Ishikawa (cell line): ENCODE data around the gene PRKN.

ENCODE experiments used
- CEBPB ChIP-seq: IDR thresholded peaks from 2 replicates; pipeline ENCODE4 v1.6.1; 2012
- CREB1 ChIP-seq: IDR thresholded peaks from 2 replicates; pipeline ENCODE4 v1.6.1; 2012; ENCODE audit warnings: low read depth
- EGR1 ChIP-seq: IDR thresholded peaks from 2 replicates; pipeline ENCODE4 v1.6.1; 2012
- EP300 ChIP-seq: IDR thresholded peaks from 2 replicates; pipeline ENCODE4 v1.6.1; 2012; ENCODE audit warnings: borderline replicate concordance
- FOXM1 ChIP-seq: IDR thresholded peaks from 2 replicates; pipeline ENCODE4 v1.6.1; 2012; ENCODE audit warnings: low read depth, borderline replicate concordance
- MAX ChIP-seq: IDR thresholded peaks from 2 replicates; pipeline ENCODE4 v1.6.1; 2012
- NFIC ChIP-seq: IDR thresholded peaks from 2 replicates; pipeline ENCODE4 v1.6.1; 2012
- RAD21 ChIP-seq: IDR thresholded peaks from 2 replicates; pipeline ENCODE4 v1.6.1; 2012; ENCODE audit warnings: low read depth
- REST ChIP-seq: IDR thresholded peaks from 2 replicates; pipeline ENCODE4 v1.6.1; 2012; ENCODE audit warnings: low read depth, mild to moderate bottlenecking
- TAF1 ChIP-seq: IDR thresholded peaks from 2 replicates; pipeline ENCODE4 v1.6.1; 2012; ENCODE audit warnings: low read depth, mild to moderate bottlenecking
- TCF12 ChIP-seq: IDR thresholded peaks from 2 replicates; pipeline ENCODE4 v1.6.1; 2012; ENCODE audit warnings: low read depth
- TEAD4 ChIP-seq: IDR thresholded peaks from 2 replicates; pipeline ENCODE4 v1.6.1; 2012
- USF1 ChIP-seq: IDR thresholded peaks from 2 replicates; pipeline ENCODE4 v1.6.1; 2012
- YY1 ChIP-seq: IDR thresholded peaks from 2 replicates; pipeline ENCODE4 v1.6.1; 2012; ENCODE audit warnings: low read depth
- ZBTB7A ChIP-seq: IDR thresholded peaks from 2 replicates; pipeline ENCODE4 v1.6.1; 2012; ENCODE audit warnings: low read depth

PRKN gene

GRCh38 chr6:161798844-161799394 is 928.6 kb downstream of the PRKN start:
- TF ChIP-seq TCF12 (no peak), USF1 (no peak), CREB1 (no peak), TAF1 (no peak)

GRCh38 chr6:161796681-161797080 is 930.9 kb downstream of the PRKN start:
- TF ChIP-seq MAX (no peak), ZBTB7A (no peak), REST (no peak), RAD21 (no peak), CREB1 (no peak), TCF12 (no peak), CEBPB (no peak), TAF1 (no peak), USF1 (no peak), EGR1 (no peak), EP300 (no peak), YY1 (no peak), TEAD4 (no peak), FOXM1 (no peak), NFIC (no peak)

- TF ChIP-seq EGR1 (no peak), RAD21 (no peak), EP300 (no peak), FOXM1 (no peak), USF1 (no peak)
Observed at GRCh38 chr6:161792851-161793493, 934.6 kb downstream of the PRKN start.

GRCh38 chr6:161788531-161788930 is 939.0 kb downstream of the PRKN start:
- TF ChIP-seq CEBPB: no peak

- no peak for TF ChIP-seq CREB1
- no peak for TF ChIP-seq YY1
- no peak for TF ChIP-seq TAF1
- TF ChIP-seq TEAD4: no peak
Observed at GRCh38 chr6:161772176-161772575, 955.4 kb downstream of the PRKN start.

- no peak for TF ChIP-seq USF1
- no peak for TF ChIP-seq REST
- no peak for TF ChIP-seq EP300
- no peak for TF ChIP-seq TCF12
- TF ChIP-seq TEAD4: no peak
- TF ChIP-seq NFIC: no peak
- TF ChIP-seq ZBTB7A: no peak
- no peak for TF ChIP-seq FOXM1
- TF ChIP-seq YY1: no peak
- no peak for TF ChIP-seq RAD21
- TF ChIP-seq CEBPB: no peak
- TF ChIP-seq EGR1: no peak
- no peak for TF ChIP-seq CREB1
- TF ChIP-seq TAF1: no peak
- no peak for TF ChIP-seq MAX
Observed at GRCh38 chr6:161761966-161762365, 965.6 kb downstream of the PRKN start.
